ENCODE results near the gene CDC42. TPM values are rescaled to one million over a fixed set of nuclear protein-coding genes. Genes with fewer than 3 reads are reported as not detected.
"Not testable (repeated sequence)": the region's sequence is repeated elsewhere in the genome, so short reads cannot be mapped to it uniquely, and the experiment has no call there.

CDC42 gene
- total RNA-seq, 2 donors from 2014 or later: 264 to 345 TPM

- Histone ChIP-seq H3K9me3 (no peaks in the 10 kb centered on the region), H3K36me3 (no peaks in the 10 kb centered on the region), H3K9ac (ENCODE audit: low read depth in 2 of 2, low read length in 2 of 2) (no peak overlapping the region), H3K27me3 (no peaks in the 10 kb centered on the region), H3K27ac (no peak overlapping the region), H3K4me1 (no peaks in the 10 kb centered on the region), H3K4me3 (no peak overlapping the region)
- DNase-seq: no peak
- TF ChIP-seq CTCF (IDR thresholded peaks at IDR 0.05): no peak
- intact Hi-C loops (cut with DNase I): no loop called here
Observed at GRCh38 chr1:22030057-22030456, 22.5 kb upstream of the CDC42 start.

DNA sequence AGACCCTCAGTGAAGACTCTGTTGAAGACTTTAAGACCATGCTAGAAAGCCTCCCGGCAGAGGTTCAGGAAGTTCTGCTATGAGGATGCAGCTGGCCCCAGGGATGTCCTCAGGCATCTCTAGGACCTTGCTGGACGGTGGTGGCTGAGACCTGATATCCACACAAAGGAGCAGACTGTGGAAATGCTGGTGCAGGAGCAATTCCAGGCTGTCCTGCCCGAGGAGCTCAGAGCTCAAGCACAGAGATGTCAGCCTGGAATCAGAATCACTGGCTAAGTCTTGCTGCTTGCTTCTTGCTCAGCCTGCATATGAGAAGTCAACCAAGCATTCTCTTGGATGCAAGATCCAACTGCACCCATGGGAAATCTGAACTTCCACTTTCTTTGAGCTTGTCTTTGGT lies 22.0 kb upstream of the CDC42 start:
- intact Hi-C loops (cut with DNase I): no loop called here
- no peak for TF ChIP-seq CTCF (IDR thresholded peaks at IDR 0.05)
- H3K9me3 ChIP-seq: no peaks in the 10 kb centered on the region
- no peaks in the 10 kb centered on the region for H3K27me3 ChIP-seq
- DNase-seq: no peak
- H3K4me3 ChIP-seq: no peak overlapping the region
- no peak overlapping the region for H3K9ac ChIP-seq (ENCODE audit: low read depth in 2 of 2, low read length in 2 of 2)
- H3K36me3 ChIP-seq: no peaks in the 10 kb centered on the region
- H3K4me1 ChIP-seq: no peaks in the 10 kb centered on the region
- H3K27ac ChIP-seq: no peak overlapping the region

GRCh38 chr1:22031214-22031962 lies 21.1 kb upstream of the CDC42 start:
- intact Hi-C loops (cut with DNase I): no loop called here
- H3K36me3 ChIP-seq: no peaks in the 10 kb centered on the region
- no peak for DNase-seq
- no peaks in the 10 kb centered on the region for H3K4me1 ChIP-seq
- no peak overlapping the region for H3K4me3 ChIP-seq
- no peak for TF ChIP-seq CTCF (IDR thresholded peaks at IDR 0.05)
- peak overlapping the region; percentile 74 for H3K27ac ChIP-seq
- H3K27me3 ChIP-seq: no peaks in the 10 kb centered on the region
- peak overlapping the region in 1 of 2 donors; percentile 71 for H3K9ac ChIP-seq (ENCODE audit: low read depth in 2 of 2, low read length in 2 of 2)
- H3K9me3 ChIP-seq: no peaks in the 10 kb centered on the region

- H3K9me3 ChIP-seq; H3K36me3 ChIP-seq; H3K4me1 ChIP-seq; H3K27me3 ChIP-seq; intact Hi-C loops (cut with DNase I); H3K4me3 ChIP-seq; DNase-seq; H3K9ac ChIP-seq (ENCODE audit: low read depth in 2 of 2, low read length in 2 of 2); H3K27ac ChIP-seq: not testable (repeated sequence)
Observed at GRCh38 chr1:22034834-22035233, 17.7 kb upstream of the CDC42 start.

DNA sequence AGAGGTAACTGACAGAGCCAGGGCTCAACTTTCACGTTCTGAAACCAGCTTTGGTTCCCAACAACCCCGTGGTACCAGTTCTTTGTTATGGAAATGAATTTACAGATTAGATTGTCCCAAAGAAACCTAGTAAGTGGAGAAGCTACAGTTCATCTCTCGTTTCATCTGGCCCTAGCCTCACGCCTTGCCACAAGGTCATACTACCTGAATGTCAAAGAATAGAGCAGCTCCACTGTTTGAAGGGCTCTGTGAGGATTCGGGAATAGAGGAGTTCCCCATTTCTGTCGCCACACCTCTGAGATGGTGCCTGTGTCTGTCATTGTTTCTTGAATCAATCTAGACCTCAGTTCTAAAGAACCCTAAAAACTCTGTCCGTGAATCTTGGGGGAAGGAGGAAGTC lies 15.0 kb upstream of the CDC42 start:
- Histone ChIP-seq H3K4me3 (no peak overlapping the region), H3K9me3 (no peaks in the 10 kb centered on the region), H3K36me3 (no peaks in the 10 kb centered on the region), H3K27me3 (no peaks in the 10 kb centered on the region), H3K27ac (no peak overlapping the region), H3K4me1 (peaks cover 2% of the 10 kb centered on the region), H3K9ac (ENCODE audit: low read depth in 2 of 2, low read length in 2 of 2) (no peak overlapping the region)
- intact Hi-C loops (cut with DNase I): no loop called here
- DNase-seq: no peak
- no peak for TF ChIP-seq CTCF (IDR thresholded peaks at IDR 0.05)

DNA sequence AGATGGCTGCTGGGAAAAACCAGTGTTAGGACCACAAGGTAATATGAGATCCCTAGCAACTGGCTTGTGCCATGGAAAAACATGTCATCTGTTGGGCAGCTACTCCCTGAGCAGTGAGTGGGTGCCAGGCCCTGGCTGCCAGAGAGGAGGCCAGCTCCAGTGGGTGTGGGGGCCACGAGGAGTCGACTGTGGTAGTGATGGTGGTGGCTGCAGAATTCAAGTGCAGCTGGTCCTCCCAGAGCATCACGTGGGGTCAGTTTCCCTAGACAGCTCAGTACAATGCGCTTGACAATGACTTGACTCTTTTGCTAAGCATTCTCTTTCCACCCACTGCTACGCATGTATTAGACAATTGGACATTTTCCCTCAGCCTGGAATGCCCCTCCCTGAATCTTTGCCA lies 14.5 kb upstream of the CDC42 start:
- Histone ChIP-seq H3K4me1 (peaks cover 2% of the 10 kb centered on the region), H3K4me3 (no peak overlapping the region), H3K9me3 (no peaks in the 10 kb centered on the region), H3K27me3 (no peaks in the 10 kb centered on the region), H3K36me3 (no peaks in the 10 kb centered on the region), H3K27ac (no peak overlapping the region), H3K9ac (ENCODE audit: low read depth in 2 of 2, low read length in 2 of 2) (no peak overlapping the region)
- no peak for DNase-seq
- intact Hi-C loops (cut with DNase I): no loop called here
- no peak for TF ChIP-seq CTCF (IDR thresholded peaks at IDR 0.05)

All from colonic mucosa (tissue), 4 donors.